Colonic mucosa (tissue), 4 donors: Measurements from ENCODE around the gene SLC25A42. TPM values are rescaled to one million over a fixed set of nuclear protein-coding genes. Genes with fewer than 3 reads are reported as not detected.

Experiments used
- DNase-seq: peaks from one replicate; pipeline ENCODE4 v3.0.0-alpha.2; 2020
- H3K27ac ChIP-seq: fragments of 200-600 bp; one replicate; pipeline ENCODE4 v1.8.0; 2021
- H3K27me3 ChIP-seq: fragments of 200-600 bp; one replicate; pipeline ENCODE4 v1.8.0; 2021
- H3K36me3 ChIP-seq: fragments of 200-600 bp; one replicate; pipeline ENCODE4 v1.8.0; 2021
- H3K4me1 ChIP-seq: fragments of 200-600 bp; one replicate; pipeline ENCODE4 v1.8.0; 2021; ENCODE audit warnings: mild to moderate bottlenecking
- H3K4me3 ChIP-seq: fragments of 200-600 bp; one replicate; pipeline ENCODE4 v1.8.0; 2021
- H3K9ac ChIP-seq, 2 donors: one replicate each; pipeline ENCODE4 v1.7.0; 2013; ENCODE audit warnings: control low read depth in 2 of 2, low read depth in 2 of 2, low read length in 2 of 2
- H3K9me3 ChIP-seq: fragments of 200-600 bp; one replicate; pipeline ENCODE4 v1.8.0; 2021
- intact Hi-C: fragments of 100-400 bp; cut with DNase I; formaldehyde crosslinking; loops from one replicate; pipeline ENCODE4 v1.14.1; 2022
- total RNA-seq, 2 donors: library from RNA; stranded (reverse); fragmentation: NEBNext Ultra II Directional in 1 of 2; extraction: Animal tissue kit (Norgen Biotek cat#: 25700) in 1 of 2; gene quantifications; one replicate each; pipeline ENCODE4 v1.2.1, GENCODE V29; 2021
- TF ChIP-seq, protein P1 (sequence below): fragments of 200-600 bp; IDR thresholded peaks from one replicate; pipeline ENCODE4 v1.8.0; 2022; ENCODE audit warnings: antibody characterized with exemption, mild to moderate bottlenecking
- donor health status: healthy.
- donor health status: DM: no; HTN: no; CAD: no.
- donor health status: DM: no; HTN: no; CAD: no.

The SLC25A42 gene
- total RNA-seq, 2 donors from 2014 or later: 3.7 to 7.9 TPM

DNA sequence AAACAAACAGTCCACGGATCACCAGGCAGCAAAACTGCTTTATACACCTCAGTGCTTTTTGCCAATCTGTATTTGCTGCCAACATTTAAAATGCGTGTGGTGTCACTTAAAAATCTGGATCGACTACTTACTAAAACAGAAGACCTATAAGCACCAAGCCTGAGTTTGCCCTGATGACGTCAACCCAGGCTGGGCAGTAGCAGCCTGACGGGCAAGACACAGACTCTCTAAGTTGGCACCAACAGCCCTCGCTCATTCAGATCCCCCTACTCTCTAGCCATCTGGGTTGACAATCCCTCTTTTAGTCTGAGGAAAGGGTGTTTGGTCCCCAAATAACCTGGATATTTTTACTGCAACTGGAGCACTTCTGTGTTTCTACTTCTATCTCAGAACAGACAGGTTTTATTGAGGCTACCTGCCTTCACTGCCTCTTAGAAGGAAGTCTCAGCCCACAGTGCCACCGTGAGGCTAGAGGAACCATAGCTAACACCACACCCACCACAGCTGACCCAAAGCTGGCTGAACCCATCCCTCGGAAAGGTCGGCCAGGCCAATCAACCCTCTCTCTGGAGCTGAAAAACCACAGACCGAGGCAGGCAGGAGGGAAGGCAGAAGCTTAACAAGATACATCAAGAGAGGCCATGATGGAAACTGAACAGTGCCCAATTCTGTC is 37.4 kb upstream of the SLC25A42 start:
- Histone ChIP-seq H3K4me3 (no peak overlapping the region), H3K36me3 (no peaks in the 10 kb centered on the region), H3K27ac (no peak overlapping the region), H3K27me3 (no peaks in the 10 kb centered on the region), H3K9ac (no peak overlapping the region), H3K4me1 (no peaks in the 10 kb centered on the region), H3K9me3 (no peaks in the 10 kb centered on the region)
- intact Hi-C loops: no loop called here
- DNase-seq: no peak
- TF ChIP-seq, protein P1, sequence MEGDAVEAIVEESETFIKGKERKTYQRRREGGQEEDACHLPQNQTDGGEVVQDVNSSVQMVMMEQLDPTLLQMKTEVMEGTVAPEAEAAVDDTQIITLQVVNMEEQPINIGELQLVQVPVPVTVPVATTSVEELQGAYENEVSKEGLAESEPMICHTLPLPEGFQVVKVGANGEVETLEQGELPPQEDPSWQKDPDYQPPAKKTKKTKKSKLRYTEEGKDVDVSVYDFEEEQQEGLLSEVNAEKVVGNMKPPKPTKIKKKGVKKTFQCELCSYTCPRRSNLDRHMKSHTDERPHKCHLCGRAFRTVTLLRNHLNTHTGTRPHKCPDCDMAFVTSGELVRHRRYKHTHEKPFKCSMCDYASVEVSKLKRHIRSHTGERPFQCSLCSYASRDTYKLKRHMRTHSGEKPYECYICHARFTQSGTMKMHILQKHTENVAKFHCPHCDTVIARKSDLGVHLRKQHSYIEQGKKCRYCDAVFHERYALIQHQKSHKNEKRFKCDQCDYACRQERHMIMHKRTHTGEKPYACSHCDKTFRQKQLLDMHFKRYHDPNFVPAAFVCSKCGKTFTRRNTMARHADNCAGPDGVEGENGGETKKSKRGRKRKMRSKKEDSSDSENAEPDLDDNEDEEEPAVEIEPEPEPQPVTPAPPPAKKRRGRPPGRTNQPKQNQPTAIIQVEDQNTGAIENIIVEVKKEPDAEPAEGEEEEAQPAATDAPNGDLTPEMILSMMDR: no peak

DNA sequence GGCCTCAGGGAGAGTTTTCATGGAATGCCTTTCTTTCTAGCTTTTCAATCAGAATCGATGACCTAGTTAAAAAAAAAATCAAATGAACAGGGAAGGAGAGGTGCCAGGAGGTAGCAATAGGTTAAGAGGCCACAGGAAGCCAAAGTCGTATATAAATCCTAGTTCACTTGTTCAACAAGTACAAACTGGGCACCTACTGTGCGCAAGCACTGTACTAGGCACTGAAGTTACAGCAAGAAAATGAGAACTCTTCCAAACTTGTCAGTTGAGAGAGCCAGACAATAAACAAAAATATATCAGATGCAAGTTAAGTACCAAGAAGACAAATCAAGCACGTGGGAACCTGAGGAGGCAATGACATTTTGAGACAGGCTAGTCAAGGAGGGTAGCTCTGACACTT is 36.6 kb upstream of the SLC25A42 start:
- intact Hi-C loops: no loop called here

GRCh38 chr19:19028526-19028925 is 35.3 kb upstream of the SLC25A42 start:
- H3K36me3 ChIP-seq: no peaks in the 10 kb centered on the region

More for the DNA sequence above, 36.6 kb upstream of the SLC25A42 start:
- H3K9me3 ChIP-seq: no peaks in the 10 kb centered on the region
- TF ChIP-seq, protein P1: no peak
- no peaks in the 10 kb centered on the region for H3K4me1 ChIP-seq
- no peak for DNase-seq
- no peak overlapping the region for H3K4me3 ChIP-seq
- no peaks in the 10 kb centered on the region for H3K27me3 ChIP-seq
- H3K9ac ChIP-seq: no peak overlapping the region
- H3K27ac ChIP-seq: no peak overlapping the region
- H3K36me3 ChIP-seq: no peaks in the 10 kb centered on the region

DNA sequence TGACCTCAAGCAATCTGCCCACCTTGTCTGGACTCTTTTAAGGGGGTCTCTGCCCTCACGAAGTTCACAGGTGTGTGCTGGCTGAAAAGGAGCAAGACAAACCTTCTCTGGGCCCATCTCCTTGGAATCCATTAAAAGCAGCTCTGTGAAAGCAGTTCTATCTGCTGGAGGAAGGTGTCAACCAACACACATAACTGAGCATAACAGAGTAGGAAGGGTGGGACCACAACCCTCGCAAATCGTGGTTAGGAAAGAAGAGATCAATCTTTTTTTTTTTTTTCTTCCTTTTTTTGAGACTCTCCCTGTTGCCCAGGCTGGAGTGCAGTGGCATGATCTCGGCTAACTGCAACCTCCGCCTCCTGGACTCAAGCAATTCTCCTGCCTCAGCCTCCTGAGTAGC is 31.9 kb upstream of the SLC25A42 start:
- H3K9ac ChIP-seq: no peak overlapping the region
- intact Hi-C loops: no loop called here
- H3K36me3 ChIP-seq: no peaks in the 10 kb centered on the region
- peak overlapping the region; percentile 93 for H3K4me3 ChIP-seq
- no peak for DNase-seq
- H3K4me1 ChIP-seq: no peaks in the 10 kb centered on the region
- H3K27ac ChIP-seq: no peak overlapping the region
- no peaks in the 10 kb centered on the region for H3K9me3 ChIP-seq
- TF ChIP-seq, protein P1: no peak
- no peaks in the 10 kb centered on the region for H3K27me3 ChIP-seq

More at GRCh38 chr19:19028526-19028925, 35.3 kb upstream of the SLC25A42 start:
- TF ChIP-seq, protein P1: no peak
- no peak overlapping the region for H3K4me3 ChIP-seq
- DNase-seq: no peak
- no peaks in the 10 kb centered on the region for H3K27me3 ChIP-seq
- H3K27ac ChIP-seq: no peak overlapping the region
- H3K4me1 ChIP-seq: no peaks in the 10 kb centered on the region
- intact Hi-C loops: no loop called here
- no peak overlapping the region for H3K9ac ChIP-seq
- H3K9me3 ChIP-seq: no peaks in the 10 kb centered on the region

DNA sequence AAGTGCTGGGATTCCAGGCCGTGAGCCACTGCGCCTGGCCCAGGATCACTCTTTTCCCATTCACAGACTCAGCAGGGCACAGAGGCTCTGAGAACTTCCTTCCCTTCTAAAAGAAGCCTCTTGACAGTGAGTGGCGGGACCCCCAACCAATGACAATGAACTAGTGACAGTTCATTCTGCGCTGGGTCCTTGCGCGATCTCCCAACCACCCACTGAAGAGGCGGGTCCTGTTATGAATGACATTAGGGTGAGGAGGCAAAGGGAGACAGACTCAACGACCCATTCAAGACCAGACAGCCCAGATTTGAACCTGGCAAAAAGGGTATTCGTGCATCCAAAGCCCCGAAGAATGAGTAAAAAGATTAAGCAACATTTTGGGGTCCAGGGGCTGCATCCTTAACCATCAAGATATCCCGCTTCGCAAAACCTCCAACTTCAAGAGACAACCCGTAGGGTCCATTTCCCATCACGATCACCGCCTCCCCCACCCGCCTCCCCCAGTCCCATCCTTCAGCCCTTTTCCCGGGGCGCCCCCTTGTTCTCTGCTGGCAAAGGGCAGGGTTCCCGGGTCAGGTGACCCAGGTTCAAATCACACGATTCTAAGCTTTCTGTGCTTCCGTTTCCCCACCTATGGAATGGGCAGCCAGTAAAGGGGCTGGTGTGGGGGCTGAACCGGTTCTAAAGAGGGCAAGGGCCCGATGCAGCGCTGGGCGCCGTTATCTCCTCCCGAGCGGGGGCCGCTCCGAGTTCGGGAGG is 31.2 kb upstream of the SLC25A42 start:
- intact Hi-C loops: no loop called here
- no peaks in the 10 kb centered on the region for H3K9me3 ChIP-seq
- H3K9ac ChIP-seq: peak overlapping the region; percentile 91
- peak overlapping the region; percentile 96 for H3K27ac ChIP-seq
- DNase-seq: peak; percentile 78
- peak overlapping the region; percentile 93 for H3K4me3 ChIP-seq
- TF ChIP-seq, protein P1: no peak
- no peaks in the 10 kb centered on the region for H3K4me1 ChIP-seq
- H3K27me3 ChIP-seq: no peaks in the 10 kb centered on the region
- H3K36me3 ChIP-seq: no peaks in the 10 kb centered on the region
